BLaER1 (cell line): Measurements from ENCODE around the gene HMGB2.

Experiments used
- H3K27ac ChIP-seq: shearing (Covaris generic); formaldehyde crosslinking; 2 replicates; pipeline ENCODE4 v1.8.1; 2022
- H3K27me3 ChIP-seq: shearing (Covaris generic); formaldehyde crosslinking; 2 replicates; pipeline ENCODE4 v1.8.1; 2022
- H3K36me3 ChIP-seq: shearing (Covaris generic); formaldehyde crosslinking; 2 replicates; pipeline ENCODE4 v1.8.1; 2022
- H3K4me1 ChIP-seq: shearing (Covaris generic); formaldehyde crosslinking; 2 replicates; pipeline ENCODE4 v1.8.1; 2022
- H3K4me2 ChIP-seq: shearing (Covaris generic); formaldehyde crosslinking; 2 replicates; pipeline ENCODE4 v1.8.1; 2022
- H3K4me3 ChIP-seq: shearing (Covaris generic); formaldehyde crosslinking; 2 replicates; pipeline ENCODE4 v1.8.1; 2022
- H3K9ac ChIP-seq: shearing (Covaris generic); formaldehyde crosslinking; 2 replicates; pipeline ENCODE4 v1.8.1; 2022
- H3K9me3 ChIP-seq: shearing (Covaris generic); formaldehyde crosslinking; 2 replicates; pipeline ENCODE4 v1.8.1; 2022
- H4K20me1 ChIP-seq: shearing (Covaris generic); formaldehyde crosslinking; 2 replicates; pipeline ENCODE4 v1.8.1; 2022
- Cebpa-rat ChIP-seq: shearing (Covaris generic); IDR thresholded peaks from 2 replicates; pipeline ENCODE4 v1.8.1; 2022

The HMGB2 gene

DNA sequence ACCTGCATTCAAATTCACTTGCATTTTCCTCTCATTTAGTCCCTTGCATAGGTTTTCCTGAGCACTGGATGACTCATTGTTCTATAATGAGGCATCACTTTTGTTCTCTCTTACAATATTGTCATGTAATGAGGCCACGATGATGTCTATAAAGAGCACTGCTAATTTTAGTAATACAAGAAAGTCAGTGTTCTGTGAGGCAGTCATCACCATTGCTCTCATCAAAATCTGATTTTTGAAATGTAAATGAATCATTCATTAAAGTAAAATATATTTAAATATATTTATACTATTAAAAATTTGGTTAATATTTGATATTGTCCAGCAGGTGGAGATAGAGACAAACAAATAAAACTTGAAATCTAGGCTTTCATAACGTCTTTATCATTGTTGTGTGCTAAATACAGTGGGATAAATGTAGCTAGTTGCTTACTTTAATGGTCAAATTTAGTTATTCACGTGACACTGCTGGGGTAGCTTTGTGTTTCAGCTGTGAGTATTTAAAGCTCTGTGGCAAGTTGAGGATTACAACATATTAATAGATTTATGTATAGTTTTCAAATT, 15.4 kb downstream of the HMGB2 start:
- Histone ChIP-seq H4K20me1 (peaks cover 32% of the 10 kb centered on the region), H3K4me2 (no peak overlapping the region), H3K4me3 (no peak overlapping the region), H3K9ac (no peak overlapping the region), H3K27ac (no peak overlapping the region), H3K27me3 (no peaks in the 10 kb centered on the region), H3K4me1 (peaks cover 11% of the 10 kb centered on the region; the same call in 1 of the 2 replicates), H3K9me3 (no peaks in the 10 kb centered on the region), H3K36me3 (peaks cover 70% of the 10 kb centered on the region)
- no peak for TF ChIP-seq Cebpa-rat

GRCh38 chr4:173318240-173318639, 15.9 kb downstream of the HMGB2 start:
- no peak overlapping the region for H3K27ac ChIP-seq
- H3K4me1 ChIP-seq = peaks cover 11% of the 10 kb centered on the region; the same call in 1 of the 2 replicates
- no peaks in the 10 kb centered on the region for H3K27me3 ChIP-seq
- peaks cover 73% of the 10 kb centered on the region for H3K36me3 ChIP-seq
- no peak for TF ChIP-seq Cebpa-rat
- no peaks in the 10 kb centered on the region for H3K9me3 ChIP-seq
- H4K20me1 ChIP-seq = peaks cover 32% of the 10 kb centered on the region
- no peak overlapping the region for H3K4me2 ChIP-seq
- H3K4me3 ChIP-seq = no peak overlapping the region
- H3K9ac ChIP-seq = no peak overlapping the region

GRCh38 chr4:173317004-173317403, 17.2 kb downstream of the HMGB2 start:
- H3K36me3 ChIP-seq = peaks cover 78% of the 10 kb centered on the region
- no peak overlapping the region for H3K4me2 ChIP-seq
- no peaks in the 10 kb centered on the region for H3K9me3 ChIP-seq
- peaks cover 11% of the 10 kb centered on the region; the same call in 1 of the 2 replicates for H3K4me1 ChIP-seq
- H3K27ac ChIP-seq = no peak overlapping the region
- no peaks in the 10 kb centered on the region for H3K27me3 ChIP-seq
- peaks cover 32% of the 10 kb centered on the region for H4K20me1 ChIP-seq
- H3K4me3 ChIP-seq = no peak overlapping the region
- TF ChIP-seq Cebpa-rat = no peak
- H3K9ac ChIP-seq = no peak overlapping the region

- Histone ChIP-seq H3K4me3 (no peak overlapping the region), H3K27ac (no peak overlapping the region), H3K9me3 (no peaks in the 10 kb centered on the region), H3K9ac (no peak overlapping the region), H3K4me1 (peaks cover 11% of the 10 kb centered on the region; the same call in 1 of the 2 replicates), H3K4me2 (no peak overlapping the region), H4K20me1 (peaks cover 32% of the 10 kb centered on the region), H3K27me3 (no peaks in the 10 kb centered on the region), H3K36me3 (peaks cover 78% of the 10 kb centered on the region)
- TF ChIP-seq Cebpa-rat = no peak
These were observed 18.1 kb downstream of the HMGB2 start for GRCh38 chr4:173316060-173316459.

DNA sequence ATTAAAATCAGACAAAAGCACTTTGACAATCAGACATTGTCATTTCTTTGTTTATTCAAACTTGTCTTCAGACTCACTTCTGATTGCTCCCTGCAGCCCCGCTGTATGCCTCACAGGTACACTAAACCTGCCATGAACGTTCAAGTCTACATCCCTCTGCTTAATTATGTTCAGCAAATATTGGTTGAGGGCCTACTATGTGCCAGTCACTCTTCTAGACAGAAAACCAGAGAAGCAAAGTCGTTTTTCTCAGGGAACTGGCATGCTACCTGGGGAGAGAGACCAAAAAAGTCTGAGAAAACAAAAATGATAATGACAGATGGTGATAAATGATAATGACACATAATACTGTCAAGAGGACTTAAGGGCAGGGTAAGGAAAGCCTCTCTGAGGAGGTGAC, 19.4 kb downstream of the HMGB2 start:
- Histone ChIP-seq H3K36me3 (peaks cover 80% of the 10 kb centered on the region), H3K4me3 (no peak overlapping the region), H3K9me3 (no peaks in the 10 kb centered on the region), H3K27me3 (no peaks in the 10 kb centered on the region), H3K9ac (no peak overlapping the region), H3K27ac (no peak overlapping the region), H3K4me1 (peaks cover 11% of the 10 kb centered on the region; the same call in 1 of the 2 replicates), H4K20me1 (peaks cover 38% of the 10 kb centered on the region), H3K4me2 (no peak overlapping the region)
- TF ChIP-seq Cebpa-rat = no peak

GRCh38 chr4:173311368-173311767, 22.8 kb downstream of the HMGB2 start:
- Histone ChIP-seq H3K36me3 (peaks cover 95% of the 10 kb centered on the region), H3K9me3 (no peaks in the 10 kb centered on the region), H3K4me1 (no peaks in the 10 kb centered on the region), H3K4me3 (no peak overlapping the region), H3K9ac (no peak overlapping the region), H3K27me3 (no peaks in the 10 kb centered on the region), H3K4me2 (no peak overlapping the region), H3K27ac (no peak overlapping the region), H4K20me1 (peaks cover 50% of the 10 kb centered on the region)
- no peak for TF ChIP-seq Cebpa-rat

DNA sequence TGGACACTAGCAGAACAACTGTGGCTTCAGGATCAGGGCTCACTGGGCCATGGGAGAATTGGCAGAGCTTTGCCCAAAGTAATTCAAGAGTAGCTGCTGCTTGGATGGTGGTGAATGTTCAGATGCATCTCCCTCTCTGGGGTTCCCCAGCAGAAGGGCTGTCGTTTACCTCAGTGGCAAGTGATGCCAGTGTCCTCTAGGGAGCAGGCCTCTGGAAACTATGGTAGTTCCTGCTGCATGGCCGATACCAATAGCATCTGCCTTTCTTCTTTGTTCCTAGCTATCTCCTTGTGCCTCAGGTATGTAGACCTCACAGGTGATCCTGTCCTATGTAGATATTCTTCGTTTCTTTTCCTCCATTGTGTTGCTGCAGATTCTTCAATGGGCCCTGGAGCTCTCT, 26.4 kb downstream of the HMGB2 start:
- H3K4me1 ChIP-seq = no peaks in the 10 kb centered on the region
- no peak overlapping the region for H3K4me3 ChIP-seq
- peaks cover 32% of the 10 kb centered on the region; the same call in 1 of the 2 replicates for H4K20me1 ChIP-seq
- H3K9me3 ChIP-seq = peaks cover 14% of the 10 kb centered on the region
- H3K27me3 ChIP-seq = no peaks in the 10 kb centered on the region
- no peak for TF ChIP-seq Cebpa-rat
- no peak overlapping the region for H3K27ac ChIP-seq
- H3K9ac ChIP-seq = no peak overlapping the region
- peaks cover 94% of the 10 kb centered on the region for H3K36me3 ChIP-seq
- H3K4me2 ChIP-seq = no peak overlapping the region

DNA sequence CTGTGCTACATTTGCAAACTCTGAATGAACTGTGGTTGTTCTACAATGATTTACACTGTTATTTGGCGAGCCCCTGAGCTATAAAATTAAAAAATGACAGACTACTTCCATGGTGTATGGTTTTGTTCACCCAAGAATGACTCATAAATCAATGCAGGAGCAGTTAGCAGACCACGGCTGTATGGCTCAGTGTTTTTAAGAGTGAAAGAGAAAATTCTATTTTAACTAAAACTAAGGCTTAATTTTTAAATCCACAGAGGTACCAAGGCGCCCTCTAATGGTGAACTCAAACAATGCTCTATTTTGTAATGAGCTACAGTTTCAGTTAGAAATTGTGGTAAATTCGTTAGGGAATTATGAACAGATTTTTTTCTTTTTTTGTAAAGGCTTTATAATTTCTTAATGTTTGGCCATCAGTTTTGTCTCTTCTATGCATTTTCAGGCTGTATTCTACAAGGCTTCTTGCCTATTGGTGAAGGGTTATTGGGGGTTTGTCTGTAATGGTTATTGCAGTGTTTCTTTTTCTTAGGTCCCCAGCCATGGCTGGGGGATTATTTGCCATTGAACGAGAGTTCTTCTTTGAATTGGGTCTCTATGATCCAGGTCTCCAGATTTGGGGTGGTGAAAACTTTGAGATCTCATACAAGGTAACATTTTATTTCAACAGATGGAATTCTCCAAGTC, 32.5 kb downstream of the HMGB2 start:
- H3K4me1 ChIP-seq = no peaks in the 10 kb centered on the region
- TF ChIP-seq Cebpa-rat = no peak
- H3K27ac ChIP-seq = no peak overlapping the region
- peaks cover 52% of the 10 kb centered on the region for H4K20me1 ChIP-seq
- no peak overlapping the region for H3K4me2 ChIP-seq
- peaks cover 14% of the 10 kb centered on the region for H3K9me3 ChIP-seq
- no peaks in the 10 kb centered on the region for H3K27me3 ChIP-seq
- no peak overlapping the region for H3K4me3 ChIP-seq
- H3K9ac ChIP-seq = no peak overlapping the region
- H3K36me3 ChIP-seq = peaks cover 77% of the 10 kb centered on the region

DNA sequence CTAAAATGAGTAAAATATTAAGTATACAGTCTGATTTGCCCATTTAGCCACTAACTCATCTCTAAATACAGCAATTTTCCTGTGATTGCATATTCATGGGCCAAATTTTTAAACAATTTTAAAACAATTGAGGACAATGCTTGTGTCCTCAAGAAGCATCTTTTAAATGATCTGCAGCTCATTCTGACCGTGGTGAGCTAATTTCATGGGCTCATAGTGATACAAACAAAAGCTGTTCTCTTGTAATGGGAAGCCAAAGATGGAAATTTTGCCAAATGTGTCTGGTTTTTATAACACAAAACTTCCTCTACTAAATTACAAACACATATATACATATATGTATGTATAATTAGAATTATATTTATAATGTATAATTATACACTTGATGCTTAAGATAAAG, 39.7 kb downstream of the HMGB2 start:
- no peak overlapping the region for H3K9ac ChIP-seq
- peaks cover 53% of the 10 kb centered on the region for H3K36me3 ChIP-seq
- no peak overlapping the region for H3K4me2 ChIP-seq
- H3K27ac ChIP-seq = no peak overlapping the region
- H3K9me3 ChIP-seq = no peaks in the 10 kb centered on the region
- no peaks in the 10 kb centered on the region for H3K27me3 ChIP-seq
- H4K20me1 ChIP-seq = peaks cover 82% of the 10 kb centered on the region
- no peak for TF ChIP-seq Cebpa-rat
- no peak overlapping the region for H3K4me3 ChIP-seq
- no peaks in the 10 kb centered on the region for H3K4me1 ChIP-seq

DNA sequence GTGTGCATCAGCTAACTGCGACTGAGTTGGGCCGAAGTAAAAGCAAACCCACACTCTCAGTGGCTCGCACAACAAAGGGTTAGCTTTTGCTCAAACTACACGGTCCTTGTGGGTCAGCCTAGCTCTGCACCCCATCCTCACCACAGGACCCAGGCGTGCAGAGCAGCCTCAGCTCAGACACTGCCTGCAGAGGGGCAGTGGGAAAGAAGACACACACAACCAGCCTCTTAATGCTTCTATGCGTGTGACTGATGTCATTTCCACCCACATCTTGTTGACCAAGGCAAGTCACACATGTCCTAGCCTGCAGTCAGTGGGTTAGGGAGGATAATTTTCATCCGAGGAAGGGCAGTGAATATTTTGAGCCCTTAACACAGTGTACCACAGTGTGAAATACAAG, 40.5 kb downstream of the HMGB2 start:
- Histone ChIP-seq H3K27me3 (no peaks in the 10 kb centered on the region), H3K9ac (no peak overlapping the region), H4K20me1 (peaks cover 83% of the 10 kb centered on the region), H3K4me2 (no peak overlapping the region), H3K4me1 (no peaks in the 10 kb centered on the region), H3K36me3 (peaks cover 55% of the 10 kb centered on the region), H3K4me3 (no peak overlapping the region), H3K27ac (no peak overlapping the region), H3K9me3 (no peaks in the 10 kb centered on the region)
- no peak for TF ChIP-seq Cebpa-rat
